WERI-Rb-1 (cell line): ENCODE data around the gene GNA12.

Experiments
- DNase-seq: peaks from one replicate; pipeline ENCODE4 v3.0.0-alpha.2; 2020
- H3K27ac ChIP-seq: fragments of 250-450 bp; sonication (Bioruptor Pico); 2 replicates; pipeline ENCODE4 v1.5.1; 2020; ENCODE audit warnings: mild to moderate bottlenecking, moderate library complexity
- H3K27me3 ChIP-seq: fragments of 250-450 bp; sonication (Bioruptor Pico); 2 replicates; pipeline ENCODE4 v1.5.1; 2021; ENCODE audit warnings: mild to moderate bottlenecking, low read depth, moderate library complexity; ENCODE audit not compliant: insufficient read depth, severe bottlenecking
- H3K36me3 ChIP-seq: fragments of 250-450 bp; sonication (Bioruptor Pico); 2 replicates; pipeline ENCODE4 v1.5.1; 2020; ENCODE audit warnings: mild to moderate bottlenecking, moderate library complexity
- H3K4me3 ChIP-seq: 2 replicates; pipeline ENCODE4 v1.5.1; 2011; ENCODE audit warnings: low read depth, mild to moderate bottlenecking, control low read depth, low read length
- H3K9me3 ChIP-seq: fragments of 250-450 bp; sonication (Bioruptor Pico); 2 replicates; pipeline ENCODE4 v1.5.1; 2021; ENCODE audit warnings: mild to moderate bottlenecking, moderate library complexity; ENCODE audit not compliant: severe bottlenecking
- CTCF ChIP-seq: IDR thresholded peaks from 2 replicates; pipeline ENCODE4 v1.5.1; 2011; ENCODE audit warnings: low read depth, mild to moderate bottlenecking, control low read depth, inconsistent platforms, low read length

Gene GNA12

GRCh38 chr7:2775785-2776184, 68.3 kb downstream of the GNA12 start:
- no peak overlapping the region for H3K4me3 ChIP-seq
- no peak for TF ChIP-seq CTCF
- H3K36me3 ChIP-seq, result no peaks in the 10 kb centered on the region
- H3K27ac ChIP-seq, result no peak overlapping the region
- no peaks in the 10 kb centered on the region for H3K9me3 ChIP-seq
- no peak for DNase-seq
- H3K27me3 ChIP-seq, result no peaks in the 10 kb centered on the region

- Histone ChIP-seq H3K27me3 (no peaks in the 10 kb centered on the region), H3K36me3 (no peaks in the 10 kb centered on the region), H3K9me3 (no peaks in the 10 kb centered on the region), H3K4me3 (no peak overlapping the region), H3K27ac (no peak overlapping the region)
- no peak for TF ChIP-seq CTCF
- no peak for DNase-seq
Observed at GRCh38 chr7:2775376-2775775, 68.7 kb downstream of the GNA12 start.

GRCh38 chr7:2774935-2775334, 69.2 kb downstream of the GNA12 start:
- no peaks in the 10 kb centered on the region for H3K27me3 ChIP-seq
- no peak for TF ChIP-seq CTCF
- H3K27ac ChIP-seq, result no peak overlapping the region
- no peak overlapping the region for H3K4me3 ChIP-seq
- H3K36me3 ChIP-seq, result no peaks in the 10 kb centered on the region
- no peaks in the 10 kb centered on the region for H3K9me3 ChIP-seq
- DNase-seq, result no peak

GRCh38 chr7:2774280-2774679, 69.8 kb downstream of the GNA12 start:
- no peak for TF ChIP-seq CTCF
- Histone ChIP-seq H3K27me3 (no peaks in the 10 kb centered on the region), H3K4me3 (no peak overlapping the region), H3K27ac (no peak overlapping the region), H3K36me3 (no peaks in the 10 kb centered on the region), H3K9me3 (no peaks in the 10 kb centered on the region)
- DNase-seq, result no peak

GRCh38 chr7:2773608-2774007, 70.5 kb downstream of the GNA12 start:
- Histone ChIP-seq H3K27me3 (no peaks in the 10 kb centered on the region), H3K4me3 (no peak overlapping the region), H3K27ac (no peak overlapping the region), H3K9me3 (no peaks in the 10 kb centered on the region), H3K36me3 (no peaks in the 10 kb centered on the region)
- no peak for TF ChIP-seq CTCF
- DNase-seq, result no peak

- no peak overlapping the region for H3K4me3 ChIP-seq
- no peak for TF ChIP-seq CTCF
- H3K27ac ChIP-seq, result no peak overlapping the region
- DNase-seq, result no peak
- H3K27me3 ChIP-seq, result no peaks in the 10 kb centered on the region
- no peaks in the 10 kb centered on the region for H3K9me3 ChIP-seq
- no peaks in the 10 kb centered on the region for H3K36me3 ChIP-seq
Observed at GRCh38 chr7:2771274-2771731, 72.8 kb downstream of the GNA12 start.
